ENCODE data around the gene HOXA7.

DNA sequence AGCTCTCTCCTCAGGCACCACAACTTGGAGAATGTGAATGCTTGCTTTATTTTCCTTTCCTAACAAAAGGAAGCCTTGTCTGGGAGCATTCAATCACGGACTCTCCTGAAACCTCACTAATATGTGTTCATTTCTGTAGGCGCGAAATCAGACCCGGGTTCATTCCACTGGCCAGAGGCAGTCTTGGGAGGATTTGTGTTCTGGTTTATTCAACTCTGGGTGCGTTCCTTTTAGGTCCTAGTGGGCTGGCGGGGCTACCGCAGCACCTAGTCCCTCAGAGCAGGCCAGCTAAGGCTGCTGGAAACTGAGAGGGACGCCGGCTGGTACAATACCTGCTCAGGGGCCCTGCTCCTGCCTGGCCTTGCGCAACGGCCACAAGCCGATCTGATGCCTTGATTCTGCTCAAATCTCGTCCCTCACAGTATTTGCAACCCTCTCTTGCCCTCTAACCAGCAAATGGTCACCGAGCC is 33.4 kb downstream of the HOXA7 start:
- TF ChIP-seq, protein P1, sequence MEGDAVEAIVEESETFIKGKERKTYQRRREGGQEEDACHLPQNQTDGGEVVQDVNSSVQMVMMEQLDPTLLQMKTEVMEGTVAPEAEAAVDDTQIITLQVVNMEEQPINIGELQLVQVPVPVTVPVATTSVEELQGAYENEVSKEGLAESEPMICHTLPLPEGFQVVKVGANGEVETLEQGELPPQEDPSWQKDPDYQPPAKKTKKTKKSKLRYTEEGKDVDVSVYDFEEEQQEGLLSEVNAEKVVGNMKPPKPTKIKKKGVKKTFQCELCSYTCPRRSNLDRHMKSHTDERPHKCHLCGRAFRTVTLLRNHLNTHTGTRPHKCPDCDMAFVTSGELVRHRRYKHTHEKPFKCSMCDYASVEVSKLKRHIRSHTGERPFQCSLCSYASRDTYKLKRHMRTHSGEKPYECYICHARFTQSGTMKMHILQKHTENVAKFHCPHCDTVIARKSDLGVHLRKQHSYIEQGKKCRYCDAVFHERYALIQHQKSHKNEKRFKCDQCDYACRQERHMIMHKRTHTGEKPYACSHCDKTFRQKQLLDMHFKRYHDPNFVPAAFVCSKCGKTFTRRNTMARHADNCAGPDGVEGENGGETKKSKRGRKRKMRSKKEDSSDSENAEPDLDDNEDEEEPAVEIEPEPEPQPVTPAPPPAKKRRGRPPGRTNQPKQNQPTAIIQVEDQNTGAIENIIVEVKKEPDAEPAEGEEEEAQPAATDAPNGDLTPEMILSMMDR (IDR thresholded peaks at IDR 0.05) = no peak
- TF ChIP-seq ZFX (IDR thresholded peaks at IDR 0.05; ENCODE audit: borderline replicate concordance) = no peak
